A549 (cell line): Measurements from ENCODE around the gene NFYC.
"Not testable (repeated sequence)": the region's sequence is repeated elsewhere in the genome, so short reads cannot be mapped to it uniquely, and the experiment has no call there.

ENCODE experiments used
- CHD4 ChIP-seq: fragments of 200-600 bp; sonication (generic); IDR thresholded peaks from 2 replicates; pipeline ENCODE4 v1.6.1; 2016; ENCODE audit warnings: antibody characterized with exemption, mild to moderate bottlenecking, borderline replicate concordance
- MYC ChIP-seq: IDR thresholded peaks from 2 replicates; pipeline ENCODE4 v1.6.1; 2012; ENCODE audit warnings: mild to moderate bottlenecking, inconsistent platforms, low read length, improper control_type of control experiment, borderline replicate concordance
- NR3C1 ChIP-seq: fragments of >200 bp; sonication (Bioruptor Twin); formaldehyde crosslinking; IDR thresholded peaks from 3 replicates; pipeline ENCODE4 v1.6.1; 2017
- POLR2A ChIP-seq: IDR thresholded peaks from 2 replicates; pipeline ENCODE4 v1.6.1; 2012; ENCODE audit warnings: mild to moderate bottlenecking, low read length
- RAD21 ChIP-seq, 2 experiments: fragments of >200 bp in 1 of 2; sonication (Bioruptor Twin) in 1 of 2; formaldehyde crosslinking in 1 of 2; IDR thresholded peaks in 1 of 2; conservative IDR thresholded peaks in 1 of 2; 2 replicates in 1 of 2; 3 replicates in 1 of 2; pipeline ENCODE4 v1.6.1; 2012 to 2018; ENCODE audit warnings: inconsistent platforms in 1 of 2
- ZC3H11A ChIP-seq: fragments of 450-650 bp; IDR thresholded peaks from 2 replicates; pipeline ENCODE4 v1.6.1; 2014; ENCODE audit warnings: antibody characterized with exemption, mild to moderate bottlenecking
- TF ChIP-seq, protein P1 (sequence below): fragments of >200 bp; sonication (Bioruptor Twin); formaldehyde crosslinking; IDR thresholded peaks from 3 replicates; pipeline ENCODE4 v1.5.1; 2016

DNA sequence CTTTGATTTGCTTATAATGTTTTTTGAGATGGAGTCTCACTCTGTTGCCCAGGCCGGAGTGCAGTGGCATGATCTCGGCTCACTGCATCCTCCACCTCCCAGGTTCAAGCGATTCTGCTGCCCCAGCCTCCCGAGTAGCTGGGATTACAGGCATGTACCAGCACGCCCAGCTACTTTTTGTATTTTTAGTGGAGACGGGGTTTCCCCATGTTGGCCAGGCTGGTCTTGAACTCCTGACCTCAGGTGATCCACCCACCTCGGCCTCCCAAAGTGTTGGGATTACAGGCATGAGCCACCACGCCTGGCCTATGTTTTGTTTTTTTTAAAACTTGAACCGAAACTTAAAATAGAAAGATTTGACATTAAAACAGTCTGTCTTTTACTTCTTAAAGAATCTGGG, 11.3 kb downstream of the NFYC start:
- TF ChIP-seq, protein P1, sequence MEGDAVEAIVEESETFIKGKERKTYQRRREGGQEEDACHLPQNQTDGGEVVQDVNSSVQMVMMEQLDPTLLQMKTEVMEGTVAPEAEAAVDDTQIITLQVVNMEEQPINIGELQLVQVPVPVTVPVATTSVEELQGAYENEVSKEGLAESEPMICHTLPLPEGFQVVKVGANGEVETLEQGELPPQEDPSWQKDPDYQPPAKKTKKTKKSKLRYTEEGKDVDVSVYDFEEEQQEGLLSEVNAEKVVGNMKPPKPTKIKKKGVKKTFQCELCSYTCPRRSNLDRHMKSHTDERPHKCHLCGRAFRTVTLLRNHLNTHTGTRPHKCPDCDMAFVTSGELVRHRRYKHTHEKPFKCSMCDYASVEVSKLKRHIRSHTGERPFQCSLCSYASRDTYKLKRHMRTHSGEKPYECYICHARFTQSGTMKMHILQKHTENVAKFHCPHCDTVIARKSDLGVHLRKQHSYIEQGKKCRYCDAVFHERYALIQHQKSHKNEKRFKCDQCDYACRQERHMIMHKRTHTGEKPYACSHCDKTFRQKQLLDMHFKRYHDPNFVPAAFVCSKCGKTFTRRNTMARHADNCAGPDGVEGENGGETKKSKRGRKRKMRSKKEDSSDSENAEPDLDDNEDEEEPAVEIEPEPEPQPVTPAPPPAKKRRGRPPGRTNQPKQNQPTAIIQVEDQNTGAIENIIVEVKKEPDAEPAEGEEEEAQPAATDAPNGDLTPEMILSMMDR = not testable (repeated sequence)
- not testable (repeated sequence) for TF ChIP-seq MYC; POLR2A; NR3C1; RAD21 (conservative IDR thresholded peaks at IDR 0.05 in 1 of 2, IDR thresholded peaks at IDR 0.05 in 1 of 2); CHD4; ZC3H11A
